ENCODE results near the gene RAB2B.

GRCh38 chr14:21437063-21437901, 39.5 kb downstream of the RAB2B start:
- TF ChIP-seq RAD21 (IDR thresholded peaks at IDR 0.05; ENCODE audit: low read depth) (no peak), REST (IDR thresholded peaks at IDR 0.05; ENCODE audit: low read depth) (no peak)

Data from Ishikawa (cell line).